Liver (tissue), 9 donors: ENCODE data around the gene MGAT5. TPM values are rescaled to one million over a fixed set of nuclear protein-coding genes. Genes with fewer than 3 reads are reported as not detected.

Source experiments
- DNase-seq: peaks from one replicate; pipeline ENCODE4 v3.0.0-alpha.2; 2017; ENCODE audit warnings: low spot score
- H3K27ac ChIP-seq, 2 donors: one replicate each; pipeline ENCODE4 v1.7.0; 2013; ENCODE audit warnings: inconsistent platforms in 2 of 2, low read length in 2 of 2, control low read depth in 1 of 2, low read depth in 1 of 2, mild to moderate bottlenecking in 1 of 2
- H3K27me3 ChIP-seq, 4 donors: one replicate each; pipeline versions ENCODE4 v1.6.1 to v1.7.0; 2013; ENCODE audit warnings: low read length in 3 of 4, inconsistent platforms in 1 of 4, mild to moderate bottlenecking in 1 of 4, moderate library complexity in 1 of 4; ENCODE audit not compliant: control insufficient read depth in 4 of 4, insufficient read depth in 4 of 4
- H3K36me3 ChIP-seq, 4 donors: one replicate each; pipeline versions ENCODE4 v1.6.1 to v1.7.0; 2013; ENCODE audit warnings: low read length in 3 of 4, mild to moderate bottlenecking in 3 of 4, low read depth in 1 of 4, moderate library complexity in 1 of 4; ENCODE audit not compliant: control insufficient read depth in 4 of 4, insufficient read depth in 3 of 4
- H3K4me1 ChIP-seq, 4 donors: one replicate each; pipeline versions ENCODE4 v1.6.1 to v1.7.0; 2013; ENCODE audit warnings: low read length in 3 of 4, mild to moderate bottlenecking in 3 of 4, moderate library complexity in 1 of 4; ENCODE audit not compliant: control insufficient read depth in 4 of 4, insufficient read depth in 4 of 4
- H3K4me3 ChIP-seq, 3 donors: one replicate each; pipeline versions ENCODE4 v1.6.1 to v1.7.0; 2013; ENCODE audit warnings: low read length in 3 of 3, control low read depth in 1 of 3, low read depth in 1 of 3, mild to moderate bottlenecking in 1 of 3
- H3K9ac ChIP-seq, 2 donors: one replicate each; pipeline ENCODE4 v1.7.0; 2013; ENCODE audit warnings: low read length in 2 of 2, mild to moderate bottlenecking in 2 of 2, moderate library complexity in 2 of 2, control low read depth in 1 of 2, low read depth in 1 of 2
- H3K9me3 ChIP-seq, 4 donors: one replicate each; pipeline versions ENCODE4 v1.6.1 to v1.7.0; 2013; ENCODE audit warnings: low read length in 3 of 4; ENCODE audit not compliant: control insufficient read depth in 4 of 4
- ATF3 ChIP-seq: IDR thresholded peaks from 2 replicates; pipeline ENCODE4 v1.6.1; 2016; ENCODE audit warnings: antibody characterized with exemption
- EGR1 ChIP-seq, 2 donors: IDR thresholded peaks; 2 replicates each; pipeline ENCODE4 v1.6.1; 2016 to 2018; ENCODE audit warnings: antibody characterized with exemption in 2 of 2, low read depth in 2 of 2
- FOXA1 ChIP-seq: IDR thresholded peaks from 2 replicates; pipeline ENCODE4 v1.6.1; 2016; ENCODE audit warnings: antibody characterized with exemption
- FOXA2 ChIP-seq: IDR thresholded peaks from 2 replicates; pipeline ENCODE4 v1.6.1; 2016; ENCODE audit warnings: antibody characterized with exemption
- HNF4A ChIP-seq, 2 donors: conservative IDR thresholded peaks; 2 replicates each; pipeline ENCODE4 v1.6.1; 2016; ENCODE audit warnings: antibody characterized with exemption in 2 of 2, mild to moderate bottlenecking in 2 of 2
- HNF4G ChIP-seq: IDR thresholded peaks from 2 replicates; pipeline ENCODE4 v1.6.1; 2016; ENCODE audit warnings: antibody characterized with exemption
- MAX ChIP-seq: IDR thresholded peaks from 2 replicates; pipeline ENCODE4 v1.6.1; 2016; ENCODE audit warnings: antibody characterized with exemption
- NR2F2 ChIP-seq: IDR thresholded peaks from 2 replicates; pipeline ENCODE4 v1.6.1; 2016; ENCODE audit warnings: antibody characterized with exemption
- RXRA ChIP-seq, 2 donors: IDR thresholded peaks; 2 replicates each; pipeline ENCODE4 v1.6.1; 2017 to 2018; ENCODE audit warnings: antibody characterized with exemption in 2 of 2, mild to moderate bottlenecking in 1 of 2
- SP1 ChIP-seq: IDR thresholded peaks from 2 replicates; pipeline ENCODE4 v1.6.1; 2018; ENCODE audit warnings: antibody characterized with exemption, mild to moderate bottlenecking
- TAF1 ChIP-seq: conservative IDR thresholded peaks from 2 replicates; pipeline ENCODE4 v1.6.1; 2016; ENCODE audit warnings: antibody characterized with exemption, mild to moderate bottlenecking
- YY1 ChIP-seq: IDR thresholded peaks from 2 replicates; pipeline ENCODE4 v1.6.1; 2016; ENCODE audit warnings: antibody characterized with exemption, mild to moderate bottlenecking
- WGBS: extraction: QIAGEN DNeasy Blood & Tissue Kit; methylation state at CpG from one replicate; pipeline ENCODE4 v1.1.7; 2013; 5-methylcytosine and 5-hydroxymethylcytosine counted together
- polyA plus RNA-seq, 2 donors: library from polyadenylated mRNA; stranded (reverse) in 1 of 2; unstranded in 1 of 2; fragments of 200-250 nt in 1 of 2; fragments of >200 nt in 1 of 2; fragmentation: Nextera tagmentation in 1 of 2; extraction: Ambion mirVana in 1 of 2; gene quantifications; one replicate each; pipeline versions ENCODE4 v1.2.1 to v1.2.3, GENCODE V29; 2013 to 2015
- total RNA-seq, 2 donors: library from RNA; depleted of rRNA; stranded (reverse); fragments of >200 nt; gene quantifications; one replicate each; pipeline ENCODE4 v1.2.3, GENCODE V29; 2014
- TF ChIP-seq, protein P1 (sequence below): IDR thresholded peaks from 2 replicates; pipeline ENCODE4 v1.6.1; 2016; ENCODE audit warnings: antibody characterized with exemption, mild to moderate bottlenecking
- donor health status: healthy.
- donor health status: healthy.
- donor health status: healthy.
- donor health status: healthy.
- donor health status: healthy.

MGAT5 gene
- total and polyA plus RNA-seq, 4 donors: 1.8 to 12.7 (median 5.6) TPM

GRCh38 chr2:134290358-134290757 lies 36.5 kb downstream of the MGAT5 start:
- Histone ChIP-seq H3K36me3 (no peaks in the 10 kb centered on the region), H3K4me1 (no peaks in the 10 kb centered on the region), H3K27ac (no peak overlapping the region), H3K27me3 (no peaks in the 10 kb centered on the region), H3K4me3 (no peak overlapping the region), H3K9me3 (no peaks in the 10 kb centered on the region), H3K9ac (no peak overlapping the region)
- TF ChIP-seq RXRA (IDR thresholded peaks at IDR 0.05): no peak
- no peak for TF ChIP-seq NR2F2
- TF ChIP-seq FOXA1: no peak
- TF ChIP-seq ATF3: no peak
- TF ChIP-seq, protein P1, sequence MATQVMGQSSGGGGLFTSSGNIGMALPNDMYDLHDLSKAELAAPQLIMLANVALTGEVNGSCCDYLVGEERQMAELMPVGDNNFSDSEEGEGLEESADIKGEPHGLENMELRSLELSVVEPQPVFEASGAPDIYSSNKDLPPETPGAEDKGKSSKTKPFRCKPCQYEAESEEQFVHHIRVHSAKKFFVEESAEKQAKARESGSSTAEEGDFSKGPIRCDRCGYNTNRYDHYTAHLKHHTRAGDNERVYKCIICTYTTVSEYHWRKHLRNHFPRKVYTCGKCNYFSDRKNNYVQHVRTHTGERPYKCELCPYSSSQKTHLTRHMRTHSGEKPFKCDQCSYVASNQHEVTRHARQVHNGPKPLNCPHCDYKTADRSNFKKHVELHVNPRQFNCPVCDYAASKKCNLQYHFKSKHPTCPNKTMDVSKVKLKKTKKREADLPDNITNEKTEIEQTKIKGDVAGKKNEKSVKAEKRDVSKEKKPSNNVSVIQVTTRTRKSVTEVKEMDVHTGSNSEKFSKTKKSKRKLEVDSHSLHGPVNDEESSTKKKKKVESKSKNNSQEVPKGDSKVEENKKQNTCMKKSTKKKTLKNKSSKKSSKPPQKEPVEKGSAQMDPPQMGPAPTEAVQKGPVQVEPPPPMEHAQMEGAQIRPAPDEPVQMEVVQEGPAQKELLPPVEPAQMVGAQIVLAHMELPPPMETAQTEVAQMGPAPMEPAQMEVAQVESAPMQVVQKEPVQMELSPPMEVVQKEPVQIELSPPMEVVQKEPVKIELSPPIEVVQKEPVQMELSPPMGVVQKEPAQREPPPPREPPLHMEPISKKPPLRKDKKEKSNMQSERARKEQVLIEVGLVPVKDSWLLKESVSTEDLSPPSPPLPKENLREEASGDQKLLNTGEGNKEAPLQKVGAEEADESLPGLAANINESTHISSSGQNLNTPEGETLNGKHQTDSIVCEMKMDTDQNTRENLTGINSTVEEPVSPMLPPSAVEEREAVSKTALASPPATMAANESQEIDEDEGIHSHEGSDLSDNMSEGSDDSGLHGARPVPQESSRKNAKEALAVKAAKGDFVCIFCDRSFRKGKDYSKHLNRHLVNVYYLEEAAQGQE: no peak
- no peak for TF ChIP-seq FOXA2
- no peak for TF ChIP-seq MAX
- no peak for TF ChIP-seq YY1
- TF ChIP-seq EGR1 (IDR thresholded peaks at IDR 0.05; ENCODE audit: low read depth in 2 of 2): no peak
- no peak for TF ChIP-seq TAF1
- no peak for TF ChIP-seq HNF4G
- no peak for TF ChIP-seq HNF4A (conservative IDR thresholded peaks at IDR 0.05)
- DNase-seq: no peak

DNA sequence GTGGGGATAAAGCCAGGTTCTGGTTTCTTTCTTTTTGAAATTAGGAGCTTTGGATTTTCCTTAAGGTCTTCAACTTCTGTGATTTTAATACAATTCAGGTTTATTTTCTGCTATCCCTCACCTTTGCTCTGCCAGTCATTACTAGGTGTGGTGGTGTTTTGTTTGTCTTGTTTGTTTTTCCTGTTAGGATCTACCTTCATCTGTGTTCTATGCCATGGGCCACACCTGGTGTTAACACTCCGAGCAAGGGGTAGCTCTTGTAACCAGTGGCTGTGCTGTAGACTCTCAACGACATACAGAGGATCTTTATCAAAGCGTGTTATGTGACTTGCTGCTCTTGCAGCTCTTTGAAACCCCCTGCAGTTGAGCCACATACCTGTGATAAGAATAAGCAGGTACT lies 38.6 kb downstream of the MGAT5 start:
- H3K9ac ChIP-seq: no peak overlapping the region
- H3K27ac ChIP-seq: no peak overlapping the region
- 94% methylated on average over 3 of the region's 3 CpGs for WGBS

More for the DNA sequence above, 38.6 kb downstream of the MGAT5 start:
- no peak for DNase-seq
- no peak for TF ChIP-seq MAX
- TF ChIP-seq YY1: no peak
- TF ChIP-seq EGR1 (IDR thresholded peaks at IDR 0.05; ENCODE audit: low read depth in 2 of 2): no peak
- no peak for TF ChIP-seq TAF1
- no peak for TF ChIP-seq HNF4A (conservative IDR thresholded peaks at IDR 0.05)
- TF ChIP-seq FOXA2: no peak
- TF ChIP-seq FOXA1: no peak
- no peak for TF ChIP-seq SP1
- no peak overlapping the region for H3K4me3 ChIP-seq
- no peaks in the 10 kb centered on the region for H3K27me3 ChIP-seq
- H3K36me3 ChIP-seq: no peaks in the 10 kb centered on the region
- no peaks in the 10 kb centered on the region for H3K4me1 ChIP-seq
- no peaks in the 10 kb centered on the region for H3K9me3 ChIP-seq
